HG03139 (cell line): ENCODE results near the gene MRPS35.

Source experiments
- ATAC-seq: cut with Tn5 transposase; IDR thresholded peaks from one replicate; pipeline ENCODE4 v1.9.1; 2021; ENCODE audit not compliant: unreplicated experiment

Gene MRPS35

DNA sequence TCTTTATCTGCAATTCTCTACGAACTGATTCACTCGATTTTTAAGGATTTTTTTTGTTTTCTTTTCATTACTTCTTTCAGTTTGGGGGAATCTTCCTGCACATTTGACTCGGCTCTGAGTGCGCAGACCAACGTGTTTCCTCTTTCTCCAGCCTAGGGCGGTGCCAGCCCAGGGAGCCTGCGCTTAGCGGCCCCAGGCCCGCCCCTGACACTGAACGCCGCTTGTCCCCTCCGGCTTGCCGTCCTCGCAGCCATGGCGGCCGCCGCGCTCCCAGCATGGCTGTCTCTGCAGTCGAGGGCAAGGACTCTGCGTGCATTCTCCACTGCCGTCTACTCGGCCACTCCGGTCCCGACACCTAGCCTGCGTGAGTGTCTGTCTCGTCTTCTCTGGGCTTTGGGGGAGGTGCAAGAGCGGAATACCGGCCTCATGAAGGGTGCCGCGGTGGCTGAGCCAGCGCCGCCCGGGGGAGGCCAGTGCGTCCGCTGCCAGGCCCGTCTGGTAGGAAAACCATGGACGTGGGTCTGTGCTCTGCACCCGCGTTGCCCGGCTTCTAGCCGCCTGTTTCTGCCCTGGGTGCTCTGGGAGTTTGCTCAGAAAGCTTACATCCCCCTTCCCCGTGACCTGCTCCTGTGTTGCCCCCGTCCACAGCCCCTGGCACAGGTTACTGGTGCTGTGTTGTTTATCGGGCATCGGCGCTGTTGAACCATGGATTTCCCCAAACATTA, at the start of gene MRPS35:
Gene MRPS35, plus strand, starts transcription at position 241 of the 725 bp plus-strand sequence. Its CDS starts 12 bp downstream, at position 253.
- peak; percentile 95 for ATAC-seq

DNA sequence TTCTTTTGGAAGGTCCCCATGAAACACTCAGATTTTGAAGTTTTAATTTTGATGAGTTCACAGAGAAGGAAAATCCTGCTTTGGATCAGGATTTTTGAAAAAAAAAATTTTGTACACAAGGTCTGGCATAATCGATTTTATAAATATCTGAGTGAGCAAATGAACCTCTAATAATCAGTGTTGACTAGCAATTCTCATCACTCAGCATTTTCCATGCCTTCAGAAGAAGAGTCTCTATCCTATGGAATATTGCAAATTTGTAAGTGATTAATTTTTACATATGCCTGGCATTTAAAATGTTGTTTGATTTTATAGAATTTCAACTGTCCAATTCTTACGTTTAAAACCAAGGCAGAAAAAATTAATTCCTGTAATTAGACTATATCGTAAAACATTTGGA, 44.9 kb upstream of the MRPS35 start:
- no peak for ATAC-seq

DNA sequence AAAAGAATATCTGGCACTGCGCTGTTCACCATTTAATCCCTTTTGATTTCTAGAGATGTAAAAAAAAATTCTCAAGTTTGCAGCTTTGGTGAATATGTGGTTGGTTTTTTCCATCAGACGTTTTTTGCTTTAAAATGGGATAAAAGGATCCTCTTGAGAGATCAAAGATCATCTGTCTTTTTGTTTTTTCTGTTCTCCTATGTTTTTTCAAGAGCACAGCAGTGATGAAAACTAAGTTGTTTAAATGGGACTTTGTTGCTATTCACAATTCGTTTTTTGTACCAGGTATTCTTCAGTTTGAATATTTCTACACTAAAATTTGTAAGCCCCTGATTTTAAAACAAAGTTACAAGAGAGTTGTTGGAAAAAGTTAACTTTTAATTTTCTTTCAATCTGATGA, 44.1 kb upstream of the MRPS35 start:
- ATAC-seq: no peak

DNA sequence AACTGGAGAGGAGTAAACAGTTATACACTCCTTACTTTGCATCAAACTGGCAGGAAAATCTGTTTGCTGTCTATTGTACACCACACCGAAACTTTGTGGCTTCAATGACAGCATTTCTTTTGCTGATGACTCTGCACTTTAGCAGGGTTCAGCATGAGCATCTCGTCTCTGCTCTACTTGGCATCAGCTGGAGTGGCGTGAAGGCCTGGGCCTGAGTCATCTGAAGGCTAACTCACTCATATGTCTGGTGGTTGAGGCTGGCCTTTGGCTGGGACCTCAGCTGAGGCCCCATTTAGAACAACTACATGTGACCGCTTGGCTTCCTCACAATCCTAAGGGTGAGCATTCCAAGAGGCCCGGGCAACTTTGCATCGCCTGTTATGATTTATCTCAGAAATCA, 43.1 kb upstream of the MRPS35 start:
- no peak for ATAC-seq

DNA sequence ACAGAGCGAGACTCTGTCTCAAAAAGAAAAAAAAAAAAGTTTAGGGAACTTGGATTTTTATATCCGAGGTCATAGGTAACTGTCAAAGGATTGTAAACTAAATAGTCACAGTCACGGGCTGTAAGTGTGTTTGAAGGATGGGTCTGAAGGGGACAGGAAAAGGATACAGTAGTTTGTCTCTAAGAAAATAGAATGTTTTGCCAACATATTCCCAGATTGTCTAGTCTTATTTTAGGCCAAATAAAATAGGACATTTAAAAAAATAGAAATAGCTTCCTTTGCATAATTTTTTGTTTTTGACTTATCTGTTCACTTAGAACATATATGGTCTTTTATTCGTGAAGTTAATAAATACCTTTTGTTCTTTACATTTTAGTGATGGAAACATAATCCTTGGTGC, 38.6 kb upstream of the MRPS35 start:
- ATAC-seq: no peak

DNA sequence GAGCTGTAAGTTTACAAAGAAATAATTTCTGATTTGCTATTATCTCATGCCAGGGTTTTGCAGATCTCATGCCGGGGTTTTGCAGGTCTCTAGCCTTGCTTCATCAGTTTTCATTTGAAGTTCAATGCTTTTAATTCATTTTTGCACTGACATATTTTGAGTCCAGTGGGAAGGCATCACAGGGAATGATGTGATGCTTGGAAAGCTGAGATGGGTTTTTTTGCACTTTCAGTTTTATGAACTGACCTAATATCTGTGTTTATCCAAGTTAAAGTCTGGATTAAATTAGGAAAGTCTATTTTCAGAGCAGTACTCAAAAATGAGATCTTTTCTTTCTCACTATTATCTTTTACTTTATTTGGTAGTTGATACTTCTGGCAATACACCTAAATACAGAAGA, 38.0 kb upstream of the MRPS35 start:
- ATAC-seq: no peak

DNA sequence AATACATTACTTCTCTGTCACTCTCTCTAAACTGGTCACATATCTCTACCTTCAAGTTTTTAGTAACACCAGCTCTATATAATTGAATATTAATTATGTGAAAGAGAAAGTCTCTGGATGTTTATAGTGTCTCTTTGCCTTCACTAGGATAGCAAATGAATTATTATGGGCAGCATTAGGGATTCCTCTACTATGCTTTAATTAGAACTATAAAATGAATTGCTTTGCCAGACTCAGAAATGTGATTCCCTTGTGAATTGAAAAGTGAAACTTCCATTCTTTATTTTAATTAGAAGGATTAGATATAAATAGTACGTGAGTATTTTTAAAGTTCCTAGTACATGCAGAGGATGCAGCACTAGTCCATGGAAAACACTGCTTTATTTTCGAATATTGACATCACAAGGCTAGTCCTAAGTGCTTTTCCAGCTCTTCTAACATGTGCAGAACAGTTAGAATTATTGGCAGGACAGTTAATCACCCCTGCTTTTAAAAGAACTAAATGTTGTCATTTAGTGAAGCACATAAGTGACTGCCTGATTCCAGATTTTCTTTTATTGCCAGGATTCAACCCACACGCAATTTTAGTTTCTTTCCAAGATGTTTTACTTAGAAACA, 37.4 kb upstream of the MRPS35 start:
- ATAC-seq: no peak

DNA sequence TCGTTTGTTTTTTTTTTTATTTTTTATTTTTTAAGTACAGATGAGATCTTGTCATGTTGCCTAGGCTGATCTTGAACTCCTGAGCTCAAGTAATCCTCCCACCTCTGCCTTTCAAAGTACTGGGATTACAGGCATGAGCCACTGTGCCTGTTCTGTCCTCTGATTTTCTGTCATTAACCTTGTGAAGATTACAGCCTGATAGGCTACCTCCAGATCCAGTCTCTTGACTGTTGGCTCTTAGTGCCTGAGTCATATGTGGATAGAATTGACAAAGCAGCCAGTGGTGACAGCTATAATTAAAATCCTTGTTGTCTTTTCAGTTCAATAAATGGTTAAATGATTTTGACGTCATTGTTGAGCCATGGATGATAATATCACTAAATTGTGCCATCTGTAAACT, 35.6 kb upstream of the MRPS35 start:
- ATAC-seq: no peak

DNA sequence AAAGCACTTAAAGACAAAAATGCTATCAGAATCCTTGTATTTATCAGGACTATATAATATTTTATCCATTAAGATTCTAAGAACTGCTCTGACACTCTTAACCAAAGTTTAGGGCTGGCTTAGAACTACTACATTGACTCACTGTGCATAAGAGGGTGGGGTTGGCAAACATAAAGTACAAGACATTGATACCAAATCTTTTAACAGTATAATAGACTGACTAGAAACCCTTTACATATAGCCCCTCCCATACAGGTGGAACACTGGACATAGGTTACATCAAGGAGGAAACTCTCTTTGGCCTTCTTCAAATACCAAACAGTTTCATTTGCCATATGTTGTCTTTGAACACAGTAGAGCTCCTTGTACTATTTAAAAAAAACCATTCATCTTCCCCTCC, 30.0 kb upstream of the MRPS35 start:
- no peak for ATAC-seq

DNA sequence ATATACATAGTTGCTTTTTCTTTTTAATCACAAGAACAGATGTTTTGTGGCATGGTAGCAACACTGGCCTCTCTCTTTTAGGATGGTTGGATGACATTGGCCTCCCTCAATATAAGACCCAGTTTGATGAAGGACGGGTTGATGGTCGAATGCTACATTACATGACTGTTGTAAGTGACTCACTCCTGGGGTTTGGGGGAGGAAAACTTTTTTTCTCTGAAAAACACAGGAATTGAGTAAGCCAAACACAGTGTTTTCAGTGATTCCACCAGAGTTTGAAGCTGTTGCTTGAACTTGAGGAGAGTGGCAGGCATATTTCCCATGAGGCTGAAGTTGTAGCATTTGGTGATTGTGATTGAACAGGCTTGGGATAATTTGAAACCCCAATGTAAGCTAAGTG, 28.1 kb upstream of the MRPS35 start:
- ATAC-seq: no peak

DNA sequence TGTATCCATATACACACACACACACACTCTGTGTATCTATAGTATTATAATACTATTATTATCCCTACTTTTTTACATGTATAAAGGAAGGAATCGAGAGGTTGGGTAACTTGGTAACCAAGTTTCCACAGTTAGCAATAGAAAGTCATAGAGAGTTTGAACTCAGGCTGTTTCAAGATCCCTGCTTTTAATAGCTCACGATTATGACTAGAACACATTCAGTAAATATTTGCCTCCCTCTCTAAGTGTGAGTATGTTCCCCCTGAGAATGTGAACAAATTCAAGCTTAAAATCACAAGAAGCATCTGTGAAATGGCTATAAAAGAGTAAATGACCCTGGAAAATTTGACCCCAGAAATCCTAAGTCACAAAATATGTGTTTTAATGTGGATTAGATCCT, 25.4 kb upstream of the MRPS35 start:
- no peak for ATAC-seq

DNA sequence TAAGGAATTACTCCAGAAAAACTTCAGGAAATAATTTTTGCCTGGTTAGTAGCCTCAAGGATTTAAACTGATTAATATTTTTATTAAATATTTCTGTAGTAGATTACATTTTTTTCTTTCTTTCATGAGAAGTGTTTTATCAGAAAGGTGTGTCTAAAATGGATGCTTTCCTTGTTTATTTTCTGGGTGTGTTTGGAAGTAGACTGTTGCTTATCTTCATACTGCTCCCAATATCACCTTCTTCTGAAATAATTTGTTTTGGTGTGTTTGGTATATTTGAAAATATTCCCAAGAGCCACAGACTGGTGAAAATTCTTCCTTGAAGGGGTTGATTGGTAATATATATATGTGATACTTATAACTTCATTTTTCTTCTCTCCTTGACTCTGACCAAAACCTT, 24.5 kb upstream of the MRPS35 start:
- no peak for ATAC-seq

DNA sequence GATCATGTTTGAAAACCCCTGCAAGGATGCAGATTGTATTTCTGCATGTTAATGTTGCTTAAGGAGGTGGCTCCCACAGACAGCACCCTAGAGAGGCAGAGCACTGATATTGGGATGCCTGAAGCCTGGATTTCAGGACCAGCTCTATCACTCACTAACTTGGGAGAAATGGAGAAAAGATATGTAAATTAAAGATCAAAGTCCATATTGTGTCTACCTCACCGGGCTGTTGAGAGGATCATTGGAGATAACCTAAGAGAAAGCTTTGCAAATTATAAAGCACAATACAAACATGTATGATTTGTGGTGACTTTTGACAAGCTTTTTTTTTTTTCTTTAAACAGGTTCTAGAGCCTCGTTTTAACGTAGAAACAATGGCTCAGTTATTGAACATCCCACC, 22.0 kb upstream of the MRPS35 start:
- ATAC-seq: no peak

DNA sequence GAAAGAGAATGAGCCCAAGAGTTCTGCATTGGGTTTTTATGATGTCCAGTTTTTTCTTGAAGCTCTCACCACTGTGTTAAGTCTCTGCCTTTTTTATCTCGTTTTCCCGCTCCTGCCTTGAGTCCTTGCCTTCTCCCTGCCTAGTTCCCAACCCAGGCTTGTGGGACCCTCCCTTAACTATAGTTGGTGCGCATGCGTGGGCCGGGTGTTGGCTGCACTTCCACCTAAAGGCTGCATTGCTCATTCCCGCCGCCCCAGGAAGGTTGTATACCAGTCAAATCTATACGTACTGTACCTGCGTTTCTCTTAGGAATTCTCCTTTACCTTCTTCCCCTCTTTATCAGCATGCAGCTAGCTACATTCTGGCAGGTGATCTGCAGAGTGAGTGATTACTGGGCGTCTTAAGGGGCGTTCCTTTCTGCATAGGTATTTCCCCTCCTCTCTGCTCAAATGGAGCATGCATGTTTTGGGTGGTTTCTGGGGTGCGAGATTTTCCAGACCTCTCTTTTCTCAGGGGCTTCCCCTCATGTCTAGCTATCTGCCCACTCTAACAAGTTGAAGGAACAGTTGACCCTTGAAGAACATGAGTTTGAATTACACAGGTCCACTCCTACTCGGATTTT, 21.0 kb upstream of the MRPS35 start:
- ATAC-seq: no peak

DNA sequence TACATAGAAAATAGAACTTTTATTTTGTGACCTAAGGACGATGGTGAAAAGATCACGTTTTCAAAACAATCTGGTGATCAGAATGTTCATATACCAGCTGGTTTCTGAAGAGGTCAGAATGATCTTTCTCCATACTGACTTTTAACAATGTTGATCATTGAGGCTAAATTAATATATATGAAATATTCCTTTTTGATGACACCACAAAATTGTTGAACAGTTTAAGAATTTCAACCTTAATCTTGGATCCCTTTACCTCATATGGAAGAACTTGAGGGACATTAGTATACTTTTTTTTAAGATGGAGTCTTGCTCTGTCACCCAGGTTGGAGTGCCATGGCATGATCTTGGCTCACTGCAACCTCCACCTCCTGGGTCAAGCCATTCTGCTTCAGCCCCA, 17.2 kb upstream of the MRPS35 start:
- no peak for ATAC-seq

DNA sequence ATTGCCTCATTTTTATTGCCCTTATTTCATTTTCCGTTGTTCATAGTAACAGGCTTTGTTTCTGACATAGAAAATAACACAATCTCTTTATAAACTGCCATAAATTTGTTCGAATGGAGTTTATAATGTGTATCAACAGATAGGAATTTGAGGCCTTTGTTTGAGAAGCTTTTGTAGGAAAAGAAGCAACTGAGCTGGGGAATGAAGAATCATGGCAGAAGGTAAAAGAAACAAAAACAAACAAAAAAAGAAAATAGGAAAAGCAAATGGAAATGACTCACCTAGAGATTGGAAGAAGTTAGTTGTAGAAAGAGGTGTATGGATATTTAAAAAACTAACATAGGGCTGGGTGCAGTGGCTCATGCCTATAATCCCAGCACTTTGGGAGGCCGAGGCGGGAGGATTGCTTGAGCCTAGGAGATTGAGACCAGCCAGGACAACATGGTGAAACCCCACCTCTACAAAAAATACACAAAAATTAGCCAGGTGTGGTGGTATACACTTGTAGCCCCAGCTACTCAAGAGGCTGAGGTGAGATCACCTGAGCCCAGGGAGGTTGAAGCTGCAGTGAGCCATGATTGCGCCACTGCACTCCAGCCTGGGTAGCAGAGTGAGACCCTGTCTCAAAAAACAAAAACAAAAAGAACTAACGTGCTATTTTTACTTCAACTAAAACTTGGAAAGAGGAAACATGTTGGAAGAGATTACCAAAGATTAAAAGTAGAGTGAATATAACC, 14.9 kb upstream of the MRPS35 start:
- ATAC-seq: no peak

DNA sequence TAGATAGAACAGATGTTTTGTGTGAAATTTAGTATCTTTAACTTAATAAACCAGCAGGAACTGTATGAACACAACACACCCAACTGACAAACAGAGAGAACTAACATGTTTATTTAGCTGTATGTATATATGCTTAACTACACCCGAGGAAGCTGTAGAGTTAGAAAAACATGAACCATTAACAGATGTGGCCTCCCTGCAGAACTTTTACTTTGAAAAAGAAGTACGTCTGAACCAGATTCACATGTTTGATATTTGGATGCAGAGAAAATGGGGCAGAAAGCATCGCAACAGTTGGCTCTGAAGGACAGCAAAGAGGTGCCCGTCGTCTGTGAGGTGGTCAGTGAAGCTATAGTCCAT, 14.4 kb upstream of the MRPS35 start, which contains the start of gene REP15:
Gene REP15, plus strand, starts transcription at position 155 of the 360 bp plus-strand sequence. Its CDS starts 116 bp downstream, at position 271.
- ATAC-seq: no peak

DNA sequence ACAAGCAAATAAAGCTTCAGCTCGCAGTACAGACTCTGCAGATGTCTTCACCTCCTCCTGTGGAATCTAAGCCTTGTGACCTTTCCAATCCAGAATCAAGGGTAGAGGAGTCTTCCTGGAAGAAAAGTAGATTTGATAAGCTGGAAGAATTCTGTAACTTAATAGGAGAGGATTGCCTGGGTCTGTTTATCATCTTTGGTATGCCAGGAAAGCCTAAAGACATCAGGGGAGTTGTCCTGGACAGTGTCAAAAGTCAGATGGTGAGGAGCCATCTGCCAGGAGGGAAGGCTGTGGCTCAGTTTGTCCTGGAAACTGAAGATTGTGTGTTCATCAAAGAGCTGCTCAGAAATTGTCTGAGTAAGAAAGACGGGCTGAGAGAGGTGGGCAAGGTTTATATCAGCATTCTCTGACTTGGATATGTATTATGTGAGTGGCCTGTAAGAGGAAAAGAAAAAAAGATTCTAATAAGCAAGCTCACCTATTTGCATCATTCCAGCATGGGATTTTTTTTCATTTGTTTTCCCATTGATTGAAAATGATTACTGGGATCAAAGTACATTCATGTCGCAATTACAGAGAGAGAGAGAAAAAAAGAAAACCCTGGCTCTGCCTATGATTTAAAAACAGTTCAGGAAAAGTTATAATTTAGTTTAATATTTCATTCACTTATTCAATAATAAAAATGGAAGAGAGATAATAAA, 13.6 kb upstream of the MRPS35 start:
- no peak for ATAC-seq

DNA sequence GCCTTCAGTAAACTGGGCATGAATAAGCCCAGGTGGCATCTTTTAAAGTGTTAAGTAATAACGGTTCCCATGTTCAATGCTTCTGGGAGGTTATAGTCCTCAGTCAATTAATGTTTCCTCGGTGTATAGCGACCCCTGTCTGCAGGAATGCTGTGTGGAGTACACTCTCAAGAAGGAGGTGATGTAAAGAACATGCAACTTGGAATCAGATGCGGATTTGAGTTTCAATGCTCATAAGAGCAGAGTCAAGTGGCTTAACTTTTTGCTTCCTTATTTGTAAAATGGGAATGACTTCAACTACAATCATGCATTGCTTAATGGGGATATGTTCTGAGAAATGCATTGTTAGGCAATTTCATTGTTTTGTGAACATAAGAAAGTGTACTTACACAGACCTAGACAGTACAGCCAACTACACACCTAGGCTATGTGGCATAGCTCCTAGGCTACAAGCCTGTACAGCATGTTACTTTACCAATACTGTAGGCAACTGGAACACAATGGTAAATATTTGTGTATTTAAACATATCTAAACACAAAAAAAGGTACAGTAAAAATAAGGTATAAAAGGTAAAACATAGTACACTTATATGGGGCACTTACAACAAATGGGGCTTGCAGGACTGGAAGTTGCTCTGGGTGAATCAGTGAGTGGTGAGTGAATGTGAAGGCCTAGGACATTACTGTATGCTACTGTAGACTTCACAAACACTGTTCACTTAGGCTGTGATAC, 6.7 kb upstream of the MRPS35 start:
- ATAC-seq: peak; percentile 70

DNA sequence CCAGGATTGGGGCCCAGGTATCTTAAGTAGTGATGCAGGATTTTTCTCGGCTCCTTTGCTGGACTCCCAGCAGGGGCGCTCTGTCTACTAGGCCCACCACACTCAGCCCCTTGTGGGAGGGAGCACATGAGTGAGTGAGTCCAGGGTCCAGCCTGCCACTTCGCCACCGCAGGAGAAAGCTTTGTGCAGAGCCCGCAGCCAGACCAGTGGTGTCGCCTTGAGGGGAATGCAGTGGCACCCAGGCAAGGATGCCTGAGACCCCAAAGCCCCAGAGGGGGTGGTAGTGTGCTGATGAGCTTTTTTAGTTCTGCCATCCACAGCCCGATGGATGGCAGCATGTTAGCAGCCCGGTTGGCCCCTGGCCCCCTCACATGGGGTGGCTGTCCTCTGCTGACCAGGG, 5.4 kb upstream of the MRPS35 start:
- ATAC-seq: no peak
